H9 (cell line): ENCODE results near the gene TGFBI. TPM values are rescaled to one million over a fixed set of nuclear protein-coding genes. Genes with fewer than 3 reads are reported as not detected.

Source experiments
- DNase-seq: peaks from one replicate; pipeline ENCODE4 v3.0.0-alpha.2; 2017
- H2AFZ ChIP-seq: one replicate; pipeline ENCODE4 v1.6.1; 2013; ENCODE audit warnings: mild to moderate bottlenecking, low read length, control low read depth, moderate library complexity
- H2AK5ac ChIP-seq: 2 replicates; pipeline ENCODE4 v1.6.1; 2013; ENCODE audit warnings: low read length, control low read depth, mixed read lengths; ENCODE audit not compliant: insufficient read length
- H2BK120ac ChIP-seq: one replicate; pipeline ENCODE4 v1.6.1; 2013; ENCODE audit warnings: low read depth, mild to moderate bottlenecking, low read length, control low read depth, inconsistent platforms; ENCODE audit not compliant: poor library complexity, severe bottlenecking
- H2BK12ac ChIP-seq: 2 replicates; pipeline ENCODE4 v1.6.1; 2013; ENCODE audit warnings: low read length, control low read depth, mixed read lengths, low read depth; ENCODE audit not compliant: insufficient read length
- H2BK15ac ChIP-seq: 2 replicates; pipeline ENCODE4 v1.6.1; 2013; ENCODE audit warnings: low read depth, low read length, control low read depth
- H2BK20ac ChIP-seq: one replicate; pipeline ENCODE4 v1.6.1; 2013; ENCODE audit warnings: low read depth, mild to moderate bottlenecking, low read length, control low read depth, inconsistent platforms; ENCODE audit not compliant: poor library complexity, severe bottlenecking
- H2BK5ac ChIP-seq: 2 replicates; pipeline ENCODE4 v1.6.1; 2013; ENCODE audit warnings: low read length, control low read depth, mixed read lengths; ENCODE audit not compliant: insufficient read length
- H3K14ac ChIP-seq: 2 replicates; pipeline ENCODE4 v1.6.1; 2013; ENCODE audit warnings: low read length, control low read depth; ENCODE audit not compliant: insufficient read depth
- H3K18ac ChIP-seq: 2 replicates; pipeline ENCODE4 v1.6.1; 2013; ENCODE audit warnings: low read depth, mild to moderate bottlenecking, mixed read lengths, low read length, control low read depth; ENCODE audit not compliant: insufficient read length
- H3K23ac ChIP-seq: 2 replicates; pipeline ENCODE4 v1.6.1; 2013; ENCODE audit warnings: low read length, control low read depth, mixed read lengths, low read depth; ENCODE audit not compliant: insufficient read length
- H3K23me2 ChIP-seq: 2 replicates; pipeline ENCODE4 v1.6.1; 2013; ENCODE audit warnings: low read depth, mild to moderate bottlenecking, mixed read lengths, low read length, control low read depth; ENCODE audit not compliant: insufficient read length, poor library complexity, severe bottlenecking
- H3K27ac ChIP-seq: 2 replicates; pipeline ENCODE4 v1.5.1; 2013; ENCODE audit warnings: low read length, control low read depth, mixed read lengths, low read depth; ENCODE audit not compliant: insufficient read length
- H3K27me3 ChIP-seq: 2 replicates; pipeline ENCODE4 v1.6.1; 2013; ENCODE audit warnings: low read length, control low read depth, inconsistent platforms; ENCODE audit not compliant: insufficient read depth
- H3K4ac ChIP-seq: 2 replicates; pipeline ENCODE4 v1.6.1; 2013; ENCODE audit warnings: low read depth, mild to moderate bottlenecking, control low read depth, inconsistent platforms, low read length, moderate library complexity
- H3K4me1 ChIP-seq: 2 replicates; pipeline ENCODE4 v1.6.1; 2013; ENCODE audit warnings: low read length, control low read depth, inconsistent platforms; ENCODE audit not compliant: insufficient read depth
- H3K4me2 ChIP-seq: 2 replicates; pipeline ENCODE4 v1.6.1; 2013; ENCODE audit warnings: low read length, control low read depth, mixed read lengths; ENCODE audit not compliant: insufficient read length, insufficient read depth
- H3K56ac ChIP-seq: 2 replicates; pipeline ENCODE4 v1.6.1; 2013; ENCODE audit warnings: low read depth, mild to moderate bottlenecking, mixed read lengths, low read length, control low read depth; ENCODE audit not compliant: insufficient read length
- H3K79me1 ChIP-seq: 2 replicates; pipeline ENCODE4 v1.6.1; 2013; ENCODE audit warnings: low read depth, mild to moderate bottlenecking, moderate library complexity, low read length, control low read depth, inconsistent platforms; ENCODE audit not compliant: insufficient read depth, poor library complexity, severe bottlenecking
- H3K79me2 ChIP-seq: 2 replicates; pipeline ENCODE4 v1.6.1; 2013; ENCODE audit warnings: low read length, control low read depth, inconsistent platforms; ENCODE audit not compliant: insufficient read depth
- H3K9ac ChIP-seq: 2 replicates; pipeline ENCODE4 v1.6.1; 2013; ENCODE audit warnings: low read length, control low read depth, mixed read lengths; ENCODE audit not compliant: insufficient read length; ENCODE audit errors: extremely low read depth
- H3K9me3 ChIP-seq: one replicate; pipeline ENCODE4 v1.6.1; 2013; ENCODE audit warnings: low read depth, low read length, inconsistent platforms; ENCODE audit not compliant: control insufficient read depth
- H3T11ph ChIP-seq: one replicate; pipeline ENCODE4 v1.6.1; 2013; ENCODE audit warnings: mild to moderate bottlenecking, low read length, control low read depth, inconsistent platforms
- H4K20me1 ChIP-seq: one replicate; pipeline ENCODE4 v1.6.1; 2013; ENCODE audit not compliant: control insufficient read depth, insufficient read length, insufficient read depth
- H4K5ac ChIP-seq: 2 replicates; pipeline ENCODE4 v1.6.1; 2013; ENCODE audit warnings: low read depth, mild to moderate bottlenecking, mixed read lengths, low read length, control low read depth; ENCODE audit not compliant: insufficient read length
- H4K8ac ChIP-seq: replicated peaks from 2 replicates; pipeline ENCODE4 v1.6.1; 2013; ENCODE audit warnings: low read length, control low read depth, mixed read lengths, low read depth; ENCODE audit not compliant: insufficient read length
- H4K91ac ChIP-seq: 2 replicates; pipeline ENCODE4 v1.6.1; 2013; ENCODE audit warnings: low read depth, mild to moderate bottlenecking, moderate library complexity, mixed read lengths, low read length, control low read depth; ENCODE audit not compliant: insufficient read length
- H3K27ac Mint-ChIP-seq, 3 experiments: 2 replicates in 2 of 3; 3 replicates in 1 of 3; pipeline ENCODE4 v1.8.0; 2020 to 2021; ENCODE audit warnings: mixed read lengths in 3 of 3, mild to moderate bottlenecking in 1 of 3, moderate library complexity in 1 of 3
- H3K27me3 Mint-ChIP-seq: 2 replicates; pipeline ENCODE4 v1.8.0; 2021; ENCODE audit warnings: low read depth, mild to moderate bottlenecking, moderate library complexity, mixed read lengths
- H3K36me3 Mint-ChIP-seq, 3 experiments: 2 replicates in 2 of 3; 3 replicates in 1 of 3; pipeline ENCODE4 v1.8.0; 2020 to 2021; ENCODE audit warnings: low read depth in 3 of 3, mixed read lengths in 3 of 3; ENCODE audit not compliant: insufficient read depth in 1 of 3
- H3K4me1 Mint-ChIP-seq, 2 experiments: 2 replicates each; pipeline ENCODE4 v1.8.0; 2020; ENCODE audit warnings: mixed read lengths in 2 of 2
- H3K4me3 Mint-ChIP-seq, 2 experiments: 2 replicates in 1 of 2; 3 replicates in 1 of 2; pipeline ENCODE4 v1.8.0; 2020 to 2021; ENCODE audit warnings: mild to moderate bottlenecking in 2 of 2, mixed read lengths in 2 of 2, moderate library complexity in 1 of 2
- H3K9me3 Mint-ChIP-seq, 2 experiments: 2 replicates in 1 of 2; 3 replicates in 1 of 2; pipeline ENCODE4 v1.8.0; 2020; ENCODE audit warnings: mild to moderate bottlenecking in 2 of 2, mixed read lengths in 2 of 2, moderate library complexity in 1 of 2
- WGBS: extraction: QIAGEN DNeasy Blood & Tissue Kit; methylation state at CpG from one replicate; pipeline ENCODE4 v1.1.7; 2013; ENCODE audit warnings: missing lambda C conversion rate, low lambda C conversion rate, mixed read lengths; ENCODE audit not compliant: insufficient read length; ENCODE audit errors: extremely low coverage; 5-methylcytosine and 5-hydroxymethylcytosine counted together
- total RNA-seq: library from RNA; stranded (reverse); gene quantifications from 2 replicates; pipeline ENCODE4 v1.2.1, GENCODE V29; 2021
- TF ChIP-seq, protein P1 (sequence below): fragments of 200-600 bp; sonication (generic); conservative IDR thresholded peaks from 3 replicates; pipeline ENCODE4 v1.8.0; 2021; ENCODE audit warnings: antibody characterized with exemption, mild to moderate bottlenecking

The TGFBI gene
- total RNA-seq, 1 experiment from 2014 or later: 4.7 TPM

DNA sequence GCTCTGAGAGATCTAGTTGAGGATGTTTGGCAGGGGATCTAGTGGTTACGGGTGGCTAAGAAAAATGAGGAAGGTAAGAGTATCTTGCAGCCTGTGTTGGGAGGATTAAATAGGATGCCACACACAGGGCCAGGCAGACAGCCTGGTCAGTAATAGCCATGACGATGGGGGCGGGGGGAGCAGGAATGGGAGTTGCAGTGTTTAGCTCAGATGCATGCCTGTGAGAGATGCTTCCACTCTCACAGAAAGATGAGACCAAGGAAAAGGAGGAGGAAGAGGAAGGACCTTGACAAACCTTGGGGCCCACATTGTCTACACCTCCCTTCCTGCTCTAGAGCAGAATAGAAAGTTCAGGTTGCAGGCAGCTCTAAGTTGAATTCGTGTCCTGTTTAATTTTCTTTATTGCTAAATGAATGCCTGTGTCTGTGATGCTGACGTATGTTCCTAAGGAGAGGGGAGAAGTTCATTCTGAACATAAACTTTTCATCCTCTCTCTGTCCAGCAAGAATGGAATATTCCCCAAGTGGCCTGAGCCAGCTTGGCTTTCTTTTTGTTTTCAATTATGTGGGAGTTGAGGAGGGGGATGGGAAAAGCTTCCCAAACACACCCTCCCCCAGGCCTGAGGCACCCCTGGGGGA, 28.7 kb downstream of the TGFBI start:
- no peak overlapping the region for H4K8ac ChIP-seq
- no peak overlapping the region for H4K91ac ChIP-seq
- peak overlapping the region in 1 of 3 experiments; percentile 78; a peak in 2 of 7 replicates for H3K27ac Mint-ChIP-seq
- H3K18ac ChIP-seq: no peak overlapping the region
- no peaks in the 10 kb centered on the region for H3K79me2 ChIP-seq
- H3K4me3 Mint-ChIP-seq: no peak overlapping the region; a peak in 1 of 5 replicates
- H3K36me3 Mint-ChIP-seq: no peaks in the 10 kb centered on the region
- no peak overlapping the region for H2BK15ac ChIP-seq
- H3K23me2 ChIP-seq: no peaks in the 10 kb centered on the region
- no peak overlapping the region for H2BK120ac ChIP-seq
- no peaks in the 10 kb centered on the region for H3K9me3 Mint-ChIP-seq
- no peak overlapping the region for H4K5ac ChIP-seq
- peaks cover 2% of the 10 kb centered on the region for H4K20me1 ChIP-seq
- H2AK5ac ChIP-seq: no peak overlapping the region
- no peak overlapping the region for H3K56ac ChIP-seq
- H2BK5ac ChIP-seq: no peak overlapping the region
- DNase-seq: no peak
- TF ChIP-seq, protein P1, sequence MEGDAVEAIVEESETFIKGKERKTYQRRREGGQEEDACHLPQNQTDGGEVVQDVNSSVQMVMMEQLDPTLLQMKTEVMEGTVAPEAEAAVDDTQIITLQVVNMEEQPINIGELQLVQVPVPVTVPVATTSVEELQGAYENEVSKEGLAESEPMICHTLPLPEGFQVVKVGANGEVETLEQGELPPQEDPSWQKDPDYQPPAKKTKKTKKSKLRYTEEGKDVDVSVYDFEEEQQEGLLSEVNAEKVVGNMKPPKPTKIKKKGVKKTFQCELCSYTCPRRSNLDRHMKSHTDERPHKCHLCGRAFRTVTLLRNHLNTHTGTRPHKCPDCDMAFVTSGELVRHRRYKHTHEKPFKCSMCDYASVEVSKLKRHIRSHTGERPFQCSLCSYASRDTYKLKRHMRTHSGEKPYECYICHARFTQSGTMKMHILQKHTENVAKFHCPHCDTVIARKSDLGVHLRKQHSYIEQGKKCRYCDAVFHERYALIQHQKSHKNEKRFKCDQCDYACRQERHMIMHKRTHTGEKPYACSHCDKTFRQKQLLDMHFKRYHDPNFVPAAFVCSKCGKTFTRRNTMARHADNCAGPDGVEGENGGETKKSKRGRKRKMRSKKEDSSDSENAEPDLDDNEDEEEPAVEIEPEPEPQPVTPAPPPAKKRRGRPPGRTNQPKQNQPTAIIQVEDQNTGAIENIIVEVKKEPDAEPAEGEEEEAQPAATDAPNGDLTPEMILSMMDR: no peak
- no peak overlapping the region for H2BK20ac ChIP-seq
- H3K9ac ChIP-seq: no peak overlapping the region
- H2AFZ ChIP-seq: no peak overlapping the region
- no peak overlapping the region for H3K4ac ChIP-seq
- peaks cover 12 to 15% of the 10 kb centered on the region in 2 experiments for H3K4me1 Mint-ChIP-seq
- H3K4me2 ChIP-seq: no peak overlapping the region
- no peak overlapping the region for H3K14ac ChIP-seq
- H3K27ac ChIP-seq: no peak overlapping the region
- no peaks in the 10 kb centered on the region for H3K9me3 ChIP-seq
- H3K27me3 Mint-ChIP-seq: peaks cover 2% of the 10 kb centered on the region; the same call in 1 of the 2 replicates
- H3K79me1 ChIP-seq: no peaks in the 10 kb centered on the region
- H3K4me1 ChIP-seq: no peaks in the 10 kb centered on the region
- WGBS: no CpG with 5 or more reads among the region's 5 CpGs
- no peak overlapping the region for H3K23ac ChIP-seq
- H3K27me3 ChIP-seq: no peaks in the 10 kb centered on the region
- no peak overlapping the region for H2BK12ac ChIP-seq
- no peak overlapping the region for H3T11ph ChIP-seq
